CD4-positive, alpha-beta T cell treated with Interleukin-17A for 4 hours (primary cell): ENCODE results near the gene G3BP1.
A peak's percentile ranks its signal among the peaks of the same experiment; 100 is the strongest.
"Not testable (repeated sequence)": the region's sequence is repeated elsewhere in the genome, so short reads cannot be mapped to it uniquely, and the experiment has no call there.

Experiments used
- DNase-seq: peaks from one replicate; pipeline ENCODE4 v3.0.0-alpha.2; 2020; ENCODE audit warnings: mixed read lengths

G3BP1 gene

DNA sequence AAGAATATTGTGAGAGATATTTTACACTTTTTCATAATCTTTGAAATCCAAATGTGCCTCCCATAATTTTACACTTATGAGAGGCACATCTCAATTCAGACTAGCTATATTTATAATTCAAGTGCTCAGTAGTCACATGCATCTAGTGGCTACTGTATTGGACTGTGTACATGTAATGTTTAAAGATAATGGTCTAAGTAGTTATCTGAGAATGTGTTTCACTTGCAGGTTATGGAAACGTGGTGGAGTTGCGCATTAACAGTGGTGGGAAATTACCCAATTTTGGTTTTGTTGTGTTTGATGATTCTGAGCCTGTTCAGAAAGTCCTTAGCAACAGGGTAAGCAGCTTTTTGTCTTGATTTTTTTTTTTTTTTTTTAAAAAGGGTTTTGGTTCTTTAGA lies 28.8 kb downstream of the G3BP1 start:
- no peak for DNase-seq

DNA sequence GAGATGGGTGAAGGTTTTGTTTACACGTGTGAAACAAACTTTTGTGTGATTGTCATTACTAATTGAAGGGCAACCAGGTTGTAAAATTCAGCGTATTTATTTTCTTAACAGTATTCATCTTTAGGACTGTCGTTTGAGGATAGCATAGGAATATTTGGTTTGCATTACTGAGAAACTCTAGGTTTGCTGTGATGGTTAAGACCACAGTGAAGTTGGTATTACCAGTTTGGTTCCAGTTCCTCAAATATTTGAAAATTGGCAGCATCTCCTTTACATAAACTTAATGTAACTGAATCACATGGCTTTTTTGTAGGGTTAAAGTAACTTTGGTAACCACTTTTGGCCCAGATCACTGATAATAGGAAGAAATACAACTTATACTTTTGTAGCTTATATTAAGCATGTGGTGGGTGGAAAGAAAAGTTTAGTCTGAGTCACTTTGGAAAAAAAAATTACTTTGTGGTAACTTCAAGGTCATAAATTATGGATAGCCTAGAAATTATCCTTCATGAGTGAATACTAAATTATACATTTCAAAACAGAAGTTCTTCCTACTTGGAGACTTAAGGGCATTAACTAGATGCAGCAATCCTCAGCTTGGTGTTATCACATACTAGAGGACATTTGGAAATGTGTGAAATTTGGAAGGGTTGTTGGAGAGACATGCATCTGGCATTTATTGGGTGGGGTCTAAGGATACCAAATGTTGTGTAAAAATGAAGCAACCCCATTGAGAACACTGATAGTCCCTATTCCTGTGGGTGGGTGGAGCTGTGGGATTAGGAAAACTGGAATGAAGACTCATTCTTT lies 33.9 kb downstream of the G3BP1 start:
- DNase-seq = no peak

- no peak for DNase-seq
These were observed 36.9 kb downstream of the G3BP1 start for GRCh38 chr5:151808451-151809169.

- DNase-seq = no peak
These were observed 38.7 kb downstream of the G3BP1 start for GRCh38 chr5:151810449-151810848.

- no peak for DNase-seq
These were observed 39.1 kb downstream of the G3BP1 start for GRCh38 chr5:151810897-151811296.

GRCh38 chr5:151811593-151812321 lies 40.0 kb downstream of the G3BP1 start:
- no peak for DNase-seq

- DNase-seq = no peak
These were observed 41.1 kb downstream of the G3BP1 start for GRCh38 chr5:151812757-151813309.

GRCh38 chr5:151815051-151815450 lies 43.3 kb downstream of the G3BP1 start:
- no peak for DNase-seq

DNA sequence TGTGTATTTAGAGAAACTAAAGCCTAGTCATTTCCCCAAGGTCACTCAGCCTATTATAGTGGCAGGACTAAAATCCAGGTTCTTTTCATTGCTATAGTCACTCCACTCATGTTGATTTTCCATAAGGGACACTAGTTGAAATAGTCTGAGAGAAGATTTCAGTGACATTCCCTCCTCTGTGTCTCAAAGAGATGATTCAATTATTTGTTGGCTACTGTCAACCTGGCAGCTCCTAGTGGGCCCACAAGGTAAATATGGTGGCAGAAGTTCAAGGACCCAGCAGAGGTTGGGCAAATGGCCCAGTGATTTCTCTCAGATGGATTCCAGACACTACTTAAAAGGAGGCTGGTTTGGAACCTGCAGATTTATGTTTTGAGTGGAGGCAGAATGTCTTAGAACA lies 48.1 kb downstream of the G3BP1 start:
- no peak for DNase-seq

DNA sequence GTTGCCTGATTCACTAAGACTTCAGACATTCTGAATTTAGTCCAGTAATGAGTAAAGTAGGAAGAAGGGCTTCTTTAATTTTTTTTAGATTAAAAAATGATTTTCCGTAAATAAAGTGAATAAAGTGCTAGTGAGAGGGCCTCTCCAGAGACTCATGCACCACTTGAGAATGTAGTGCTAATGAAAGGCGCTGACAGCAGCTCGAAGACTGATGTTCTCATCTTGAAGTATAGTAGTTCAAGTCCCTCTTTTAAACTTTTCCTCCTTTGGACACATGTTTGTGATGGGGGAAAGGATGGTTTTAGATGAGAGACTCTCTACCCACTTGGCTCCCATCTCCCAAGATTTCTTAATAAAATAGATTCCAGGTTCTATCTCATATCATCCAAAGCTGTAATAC lies 48.5 kb downstream of the G3BP1 start:
- DNase-seq = no peak

DNA sequence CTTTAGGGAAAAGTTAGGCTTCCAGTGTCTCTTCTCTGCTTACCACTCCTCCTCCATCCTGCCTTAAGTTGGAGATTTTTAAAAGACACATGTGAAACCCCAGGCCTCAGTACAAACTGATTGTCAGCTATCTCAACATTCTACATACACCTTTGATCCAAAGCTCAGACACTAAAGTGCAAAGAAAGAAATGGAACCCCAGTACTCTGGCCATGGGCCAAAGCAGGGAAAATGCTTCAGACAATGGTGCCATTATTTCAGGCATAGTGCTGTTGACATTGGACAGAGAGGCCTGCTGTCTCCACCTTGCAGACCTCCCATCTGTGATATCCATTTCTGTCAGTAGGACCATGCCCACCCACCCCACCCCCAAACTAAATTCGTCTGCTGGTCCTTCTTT lies 49.1 kb downstream of the G3BP1 start:
- DNase-seq = no peak

GRCh38 chr5:151822141-151822540 lies 50.4 kb downstream of the G3BP1 start:
- no peak for DNase-seq

DNA sequence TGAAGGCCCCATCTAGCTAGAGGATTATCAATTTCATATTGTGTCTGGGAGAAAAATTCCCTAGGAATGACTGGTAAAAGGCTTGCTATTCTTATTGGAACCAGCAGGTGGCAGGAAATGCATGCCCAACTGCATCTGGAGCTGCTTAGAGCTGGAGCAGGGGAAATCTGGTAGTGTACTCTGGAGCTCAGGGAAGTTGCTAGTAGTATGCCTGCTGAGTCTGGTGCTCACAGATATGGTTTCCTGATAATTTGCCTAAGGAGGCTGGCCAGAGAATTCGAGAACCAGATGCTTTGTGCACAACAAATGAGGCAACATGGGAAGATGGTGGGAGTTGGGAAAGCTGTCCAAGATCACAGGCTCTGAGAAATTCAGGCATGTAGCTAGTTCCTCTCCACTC lies 53.7 kb downstream of the G3BP1 start:
- peak; percentile 46 for DNase-seq

DNA sequence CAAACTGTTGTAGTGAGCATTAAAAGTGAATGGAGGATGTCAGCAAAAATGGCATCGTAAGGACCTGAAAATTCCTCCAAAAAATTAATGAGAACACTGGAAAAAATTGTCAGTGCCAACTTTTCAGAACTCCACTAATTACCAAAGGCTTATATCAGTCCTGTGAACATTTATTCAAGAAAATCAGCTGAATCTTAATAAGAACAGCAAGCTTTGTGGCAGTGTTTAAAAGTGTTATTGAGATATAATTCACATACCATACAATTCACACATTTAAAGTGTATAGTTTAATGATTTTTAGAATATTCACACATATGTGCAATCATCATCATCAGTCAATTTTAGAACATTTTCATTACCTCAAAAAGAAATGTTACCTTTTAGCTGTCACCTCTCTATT lies 57.6 kb downstream of the G3BP1 start:
- DNase-seq = no peak

GRCh38 chr5:151832843-151833242 lies 61.1 kb downstream of the G3BP1 start:
- DNase-seq = not testable (repeated sequence)

DNA sequence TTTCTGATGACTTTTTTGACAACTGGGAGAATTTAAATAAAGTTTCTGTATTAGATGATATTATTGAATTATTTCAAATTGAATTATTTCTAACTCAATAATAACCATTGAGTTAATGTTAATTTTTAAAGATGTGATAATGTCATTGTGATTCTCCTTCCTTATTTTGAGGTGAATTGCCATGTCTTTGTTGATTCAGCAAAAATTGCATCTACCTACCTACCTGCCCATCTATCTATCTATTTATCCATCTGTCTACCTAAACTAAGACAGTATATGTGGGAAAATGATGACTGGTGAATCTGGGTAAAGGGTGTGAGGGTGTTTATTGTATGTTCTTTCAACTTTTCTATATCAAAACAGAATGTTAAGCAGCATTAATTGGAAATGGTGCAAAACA lies 75.0 kb downstream of the G3BP1 start:
- DNase-seq = no peak

DNA sequence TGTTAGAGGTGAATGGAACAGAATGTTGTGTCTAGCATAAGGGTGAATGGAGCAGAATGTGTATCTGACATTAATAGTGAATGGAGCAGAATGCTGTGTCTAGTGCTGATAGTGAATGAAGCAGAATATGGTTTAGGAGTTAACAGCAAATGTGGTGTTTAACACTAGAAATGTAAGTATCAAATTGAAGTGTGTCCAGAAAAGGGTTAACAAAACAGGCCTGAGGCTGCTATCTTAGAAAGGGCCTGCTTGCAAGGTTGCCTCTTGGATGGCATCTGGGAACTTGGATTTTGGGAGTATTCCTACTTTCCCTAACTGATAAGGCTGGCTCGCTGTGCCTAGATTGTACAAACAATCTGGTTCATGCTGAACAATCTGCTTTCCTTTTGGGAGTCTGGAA lies 76.1 kb downstream of the G3BP1 start:
- no peak for DNase-seq

GRCh38 chr5:151855701-151856100 lies 83.9 kb downstream of the G3BP1 start:
- DNase-seq = no peak

DNA sequence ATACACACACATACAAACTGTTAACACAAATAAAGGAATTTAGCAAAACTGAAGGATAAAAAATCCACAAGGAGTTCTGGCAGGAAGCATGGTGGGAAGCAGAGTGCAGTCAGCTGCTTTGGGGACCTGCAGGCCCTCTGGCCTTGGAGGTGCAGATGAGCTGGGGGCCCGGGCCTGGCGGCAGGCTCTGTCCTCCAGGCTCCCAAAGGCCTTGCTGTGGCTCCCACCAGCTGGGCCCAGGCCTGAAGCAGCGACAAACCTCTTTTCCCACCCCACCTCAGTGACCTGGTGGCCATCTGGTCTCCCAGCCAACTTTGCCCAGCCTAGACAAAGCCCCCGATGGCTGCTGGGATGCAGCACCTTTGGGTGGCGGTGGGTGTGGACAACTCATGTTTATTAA lies 85.1 kb downstream of the G3BP1 start:
- no peak for DNase-seq

- not testable (repeated sequence) for DNase-seq
These were observed 89.1 kb downstream of the G3BP1 start for GRCh38 chr5:151860867-151861266.
